HG03442 (cell line): ENCODE measurements around the gene PRDM12.

Source experiments
- ATAC-seq: cut with Tn5 transposase; IDR thresholded peaks from one replicate; pipeline ENCODE4 v1.9.1; 2021; ENCODE audit warnings: mild to moderate bottlenecking, moderate library complexity; ENCODE audit not compliant: unreplicated experiment

Gene PRDM12

DNA sequence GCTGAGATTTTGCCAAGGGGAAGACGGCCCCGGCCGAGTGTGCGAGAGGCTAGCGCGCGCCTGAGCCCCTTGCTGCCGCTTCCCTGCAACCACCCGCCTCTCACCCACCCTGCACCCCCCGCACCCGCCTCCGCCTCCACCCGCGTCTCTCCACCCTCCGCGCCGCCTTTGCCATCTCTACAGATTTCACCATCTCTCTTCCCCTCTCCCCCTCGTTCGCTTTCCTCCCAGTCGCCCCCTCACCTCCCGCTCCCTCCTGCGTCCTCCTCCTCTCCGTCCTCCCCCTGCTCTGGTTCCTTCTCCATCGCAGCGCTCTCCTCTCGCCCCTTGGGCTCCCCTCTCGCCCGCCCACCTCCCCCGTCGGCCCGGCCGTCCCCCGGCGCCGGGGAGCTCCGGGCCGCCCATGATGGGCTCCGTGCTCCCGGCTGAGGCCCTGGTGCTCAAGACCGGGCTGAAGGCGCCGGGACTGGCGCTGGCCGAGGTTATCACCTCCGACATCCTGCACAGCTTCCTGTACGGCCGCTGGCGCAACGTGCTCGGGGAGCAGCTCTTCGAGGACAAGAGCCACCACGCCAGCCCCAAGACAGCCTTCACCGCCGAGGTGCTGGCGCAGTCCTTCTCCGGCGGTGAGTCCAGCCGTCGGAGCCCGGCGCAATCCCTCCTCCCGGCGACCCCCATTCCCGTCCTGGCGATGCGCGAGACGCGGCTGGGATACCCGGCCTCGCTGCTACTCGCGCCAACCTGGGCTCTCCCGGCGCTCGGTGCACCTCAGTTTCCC lies at the start of gene PRDM12:
PRDM12 (plus strand) TSS at position 344 of the 778 bp plus-strand sequence; CDS start at position 404, 60 bp downstream.
- no peak for ATAC-seq

DNA sequence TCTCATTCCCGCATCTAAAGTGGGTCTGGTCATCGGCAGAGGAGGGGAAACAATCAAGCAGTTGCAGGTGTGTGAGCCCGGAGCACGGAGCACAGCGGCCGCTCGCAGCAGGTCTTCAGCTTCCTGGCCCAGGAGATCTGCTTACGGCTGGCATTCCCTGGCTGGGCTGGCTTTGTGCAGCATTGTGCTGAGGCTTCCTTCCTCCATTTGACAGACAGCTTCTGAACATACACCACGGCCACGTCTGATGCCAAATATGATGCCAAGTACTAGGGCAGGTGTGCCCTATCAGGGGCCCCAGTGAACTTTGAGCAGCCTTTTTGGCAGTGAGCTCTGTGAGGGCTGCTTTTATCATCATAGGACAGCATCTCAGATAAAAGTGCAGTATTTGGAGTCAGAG lies 47.9 kb upstream of the PRDM12 start:
- ATAC-seq: no peak

DNA sequence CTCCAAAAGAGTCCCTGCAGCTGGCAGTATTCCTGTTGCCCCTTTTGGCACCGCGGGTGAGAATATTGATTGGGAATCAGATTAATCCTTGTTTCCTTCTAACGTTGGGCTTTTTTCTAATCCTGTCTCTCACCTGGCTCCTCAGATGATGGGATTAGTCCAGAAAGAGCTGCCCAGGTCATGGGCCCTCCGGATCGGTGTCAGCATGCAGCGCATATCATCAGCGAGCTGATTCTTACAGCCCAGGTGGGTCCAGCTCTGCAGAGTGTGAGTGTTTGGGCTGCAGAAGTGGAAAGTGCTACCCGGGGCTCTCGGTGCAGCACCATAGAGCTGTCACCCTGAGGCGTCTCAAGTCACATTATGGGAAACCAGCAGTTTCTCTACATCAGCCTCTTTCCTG lies 40.9 kb upstream of the PRDM12 start:
- ATAC-seq: no peak

DNA sequence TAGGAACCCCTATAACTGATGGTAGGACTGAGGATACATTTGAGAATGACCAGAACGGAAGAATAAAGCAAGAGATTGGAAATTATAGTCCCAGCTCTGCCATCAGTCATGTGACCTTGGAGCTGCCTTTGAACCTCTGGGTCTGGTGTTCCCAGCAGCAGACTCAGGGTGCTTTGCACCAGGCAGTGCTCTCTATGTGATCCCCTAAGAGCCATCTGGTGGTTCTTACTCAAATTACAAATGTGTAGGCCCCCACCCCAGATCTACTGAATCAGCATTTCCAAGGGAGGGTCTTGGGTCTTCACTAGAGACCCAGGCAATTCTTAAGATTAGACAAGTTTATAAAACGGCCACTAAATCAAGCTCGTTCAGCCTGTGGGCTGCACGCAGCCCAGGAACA lies 40.2 kb upstream of the PRDM12 start:
- ATAC-seq: no peak

DNA sequence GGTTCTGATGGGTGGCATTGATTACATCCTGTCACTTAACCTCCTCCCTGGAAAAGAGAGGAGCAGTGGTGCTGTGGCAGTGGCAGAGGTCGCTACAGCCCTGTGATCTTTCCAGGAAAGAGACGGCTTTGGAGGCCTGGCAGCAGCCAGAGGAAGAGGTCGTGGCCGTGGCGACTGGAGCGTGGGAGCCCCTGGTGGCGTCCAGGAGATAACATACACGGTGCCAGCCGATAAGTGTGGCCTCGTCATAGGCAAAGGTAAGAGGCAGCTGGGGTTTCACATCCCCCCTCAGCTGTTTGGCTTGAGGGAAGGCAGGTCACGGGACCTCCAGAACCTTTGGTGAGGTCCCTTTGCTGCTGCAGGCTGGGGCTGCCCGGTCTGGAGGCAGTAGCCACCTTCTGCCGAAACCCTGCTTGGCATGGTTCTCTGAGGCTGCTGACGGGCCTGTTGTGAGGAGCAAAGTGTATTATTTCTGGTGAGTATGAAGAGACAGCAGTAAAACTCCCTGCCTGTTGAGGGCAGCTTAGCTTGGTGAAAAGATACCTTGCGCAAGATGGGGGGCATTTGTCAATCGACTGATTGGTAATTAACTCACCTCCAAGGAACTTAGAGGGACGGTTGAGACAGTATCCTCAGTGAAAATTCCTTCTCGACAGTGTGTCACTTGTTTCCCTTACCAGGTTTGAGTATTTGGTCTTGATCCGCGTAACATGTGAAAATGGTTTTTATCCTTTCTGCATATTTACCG lies 38.0 kb upstream of the PRDM12 start:
- ATAC-seq: no peak

DNA sequence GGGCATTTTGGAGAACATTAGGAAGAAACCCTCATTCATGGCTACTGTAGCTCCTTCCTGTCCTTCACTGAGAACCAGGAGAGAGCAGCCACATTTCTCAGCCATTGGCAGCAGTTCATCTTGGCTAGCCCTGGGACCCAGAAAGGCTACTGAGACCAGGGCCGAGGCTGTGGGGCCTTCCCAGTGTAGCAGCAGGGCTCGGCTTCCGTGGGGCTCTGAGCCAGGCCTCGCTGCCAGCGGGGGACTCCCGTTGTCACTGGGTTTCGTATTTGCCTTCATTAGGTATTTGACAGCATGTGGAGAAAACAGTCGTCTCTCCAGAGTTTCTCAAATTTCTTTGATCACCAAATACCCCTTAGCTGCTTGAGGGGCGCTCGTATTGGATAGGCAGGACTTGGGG lies 37.3 kb upstream of the PRDM12 start:
- ATAC-seq: no peak

DNA sequence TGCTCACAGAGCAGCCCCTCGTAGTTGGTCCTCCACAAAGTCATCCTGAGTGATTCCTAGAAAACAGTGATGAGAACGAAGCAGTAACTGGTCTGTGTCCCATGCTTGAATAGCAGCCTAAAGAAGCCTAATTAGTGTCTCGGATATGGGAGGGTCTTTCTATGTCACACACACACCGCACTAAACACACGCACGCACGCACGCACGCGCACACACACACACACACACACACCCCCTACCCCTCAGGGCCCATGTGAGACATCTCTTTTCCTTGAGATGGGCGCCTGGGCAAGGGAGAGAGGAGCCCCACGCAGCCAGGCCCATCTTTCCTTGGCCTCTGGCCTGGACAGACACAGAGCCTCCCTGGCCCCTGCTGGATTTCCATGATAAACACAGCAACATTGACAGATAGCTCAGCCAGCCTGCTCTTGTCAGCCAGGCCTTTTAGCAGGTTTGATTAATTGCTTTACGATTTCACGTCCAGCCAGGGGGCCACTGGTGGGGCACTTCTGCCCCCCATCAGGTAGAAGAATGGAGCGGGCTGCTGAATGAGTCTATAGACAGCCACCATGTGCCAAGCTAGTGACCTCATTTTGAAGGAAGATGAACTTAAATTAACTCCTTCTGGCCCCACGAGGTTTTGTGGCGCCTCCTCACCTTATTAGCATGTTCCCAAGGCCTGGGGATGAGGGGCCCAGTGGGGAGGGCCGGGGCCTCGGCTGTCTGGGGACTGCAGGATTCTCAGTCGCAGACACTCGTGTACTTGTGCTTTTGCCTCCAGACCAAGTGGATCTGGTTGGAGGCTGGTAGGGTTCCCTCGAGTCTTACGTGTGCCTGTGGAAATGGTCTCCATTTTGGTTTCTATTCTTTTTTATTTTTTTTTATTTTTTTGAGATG lies 36.2 kb upstream of the PRDM12 start:
- no peak for ATAC-seq

DNA sequence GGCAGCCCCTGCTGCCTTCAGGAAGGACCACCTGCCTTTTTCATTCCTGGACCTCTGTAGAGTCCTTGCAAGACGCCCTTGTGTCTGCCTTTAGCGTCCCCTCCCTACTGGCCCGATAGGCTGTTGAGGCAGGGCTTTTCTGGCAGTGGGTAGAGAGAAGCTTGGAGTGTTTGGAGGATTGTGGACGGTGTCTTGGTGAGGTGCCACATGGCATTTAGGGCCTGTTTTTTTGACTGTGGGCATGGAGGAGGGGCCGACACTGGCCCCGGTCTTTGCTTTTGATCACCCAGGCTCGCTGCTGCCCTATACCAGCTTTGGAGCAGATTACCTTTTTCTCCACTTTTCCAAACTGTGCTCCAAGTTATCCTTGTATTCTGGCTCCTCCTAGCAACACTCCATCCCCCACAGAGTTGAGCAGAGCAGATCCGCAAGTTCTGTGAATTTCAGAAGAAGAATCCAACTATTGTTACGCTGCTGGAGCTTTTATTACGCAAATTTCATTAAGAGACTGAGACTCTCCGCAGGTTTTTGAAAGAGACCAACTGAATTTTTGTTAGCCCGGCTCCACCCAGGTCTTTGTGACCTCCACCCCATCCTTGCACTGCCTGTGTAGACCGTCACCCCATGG lies 34.8 kb upstream of the PRDM12 start:
- no peak for ATAC-seq

DNA sequence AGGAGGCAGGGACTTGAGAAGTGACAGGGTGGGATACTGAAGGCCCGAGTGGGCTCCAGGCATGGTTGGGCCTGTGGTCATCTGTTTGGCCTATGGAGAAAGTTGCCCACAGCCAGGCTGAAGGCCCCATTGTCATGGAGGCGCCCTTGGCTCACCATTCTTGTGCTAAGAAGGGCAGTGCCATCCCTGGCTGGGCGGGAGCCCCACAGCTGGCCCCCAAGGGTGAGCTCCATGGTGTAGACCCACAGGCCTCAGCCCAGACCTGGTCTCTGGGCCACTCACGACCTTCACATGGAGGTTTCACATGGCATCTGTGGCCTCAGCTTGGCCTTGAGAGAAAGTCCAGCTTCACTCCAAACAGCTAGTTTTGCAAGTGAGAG lies 34.3 kb upstream of the PRDM12 start:
- no peak for ATAC-seq

DNA sequence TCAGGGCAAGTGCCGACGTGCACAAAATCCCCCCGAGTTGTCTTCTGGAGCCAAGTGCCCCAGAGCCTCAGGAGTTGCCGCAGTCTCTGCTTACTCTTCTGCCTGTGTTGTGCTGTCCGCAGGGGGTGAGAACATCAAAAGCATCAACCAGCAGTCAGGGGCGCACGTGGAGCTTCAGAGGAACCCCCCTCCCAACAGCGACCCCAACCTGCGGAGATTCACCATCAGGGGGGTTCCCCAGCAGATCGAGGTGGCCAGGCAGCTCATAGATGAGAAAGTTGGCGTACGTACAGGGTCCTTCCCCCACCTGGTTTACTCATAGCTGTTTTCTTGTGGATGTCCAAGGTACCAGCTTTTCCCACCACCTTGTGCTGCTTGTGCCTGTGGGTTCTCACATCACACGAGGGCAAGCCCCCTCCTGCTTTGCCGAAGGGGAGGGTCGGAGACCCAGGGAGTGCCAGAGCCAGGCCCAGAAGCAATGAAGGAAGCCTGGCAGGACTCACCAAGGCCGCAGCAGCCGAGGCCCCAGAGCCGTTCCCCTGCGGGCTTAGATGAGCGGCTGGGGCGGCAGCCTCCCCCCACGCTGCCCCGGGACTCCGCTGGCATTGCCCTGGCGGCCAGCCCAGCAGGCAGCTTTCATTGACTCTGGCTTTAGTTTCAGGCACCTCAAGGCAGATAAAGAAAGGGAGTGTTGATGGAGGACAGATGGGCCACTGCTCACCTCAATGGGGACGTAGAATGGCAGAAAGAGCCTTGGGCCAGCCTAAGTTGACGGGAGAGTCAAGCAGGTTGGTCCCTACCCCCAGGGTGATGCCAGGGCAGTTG lies 33.7 kb upstream of the PRDM12 start:
- no peak for ATAC-seq

DNA sequence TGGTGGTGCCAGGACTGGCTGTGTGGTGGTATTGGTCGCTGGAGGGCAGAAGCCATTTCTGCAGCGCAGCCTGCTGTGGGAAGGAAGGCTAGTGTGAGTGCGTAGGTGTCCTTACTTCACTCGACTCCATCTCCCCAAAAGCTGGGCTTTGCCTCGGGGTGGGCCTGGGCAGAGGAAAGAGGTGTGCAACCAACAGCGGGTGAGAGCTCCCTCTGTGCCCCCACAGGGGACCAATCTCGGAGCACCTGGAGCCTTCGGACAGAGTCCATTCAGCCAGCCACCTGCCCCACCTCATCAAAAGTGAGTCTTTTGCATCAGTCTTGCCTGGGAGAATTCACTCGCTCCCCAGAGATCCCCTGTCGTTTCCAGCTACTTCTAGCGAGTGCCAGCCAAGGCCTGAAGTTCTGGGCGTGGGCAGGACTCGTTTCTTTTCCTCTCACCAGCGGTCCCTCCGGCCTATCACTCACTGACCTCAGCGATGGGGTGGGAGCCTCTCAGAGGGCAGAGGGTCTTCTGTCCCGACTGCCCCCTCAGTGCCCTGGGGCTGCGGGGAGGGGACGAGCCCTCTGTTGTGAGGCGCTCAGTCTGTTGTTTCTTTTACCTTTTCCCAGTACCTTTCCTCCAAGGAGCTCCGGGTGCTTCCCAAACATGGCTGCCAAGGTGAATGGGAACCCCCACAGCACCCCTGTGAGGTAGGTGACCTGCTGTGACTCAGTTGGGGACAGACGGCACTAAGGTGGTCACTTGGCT lies 32.9 kb upstream of the PRDM12 start:
- ATAC-seq: no peak

DNA sequence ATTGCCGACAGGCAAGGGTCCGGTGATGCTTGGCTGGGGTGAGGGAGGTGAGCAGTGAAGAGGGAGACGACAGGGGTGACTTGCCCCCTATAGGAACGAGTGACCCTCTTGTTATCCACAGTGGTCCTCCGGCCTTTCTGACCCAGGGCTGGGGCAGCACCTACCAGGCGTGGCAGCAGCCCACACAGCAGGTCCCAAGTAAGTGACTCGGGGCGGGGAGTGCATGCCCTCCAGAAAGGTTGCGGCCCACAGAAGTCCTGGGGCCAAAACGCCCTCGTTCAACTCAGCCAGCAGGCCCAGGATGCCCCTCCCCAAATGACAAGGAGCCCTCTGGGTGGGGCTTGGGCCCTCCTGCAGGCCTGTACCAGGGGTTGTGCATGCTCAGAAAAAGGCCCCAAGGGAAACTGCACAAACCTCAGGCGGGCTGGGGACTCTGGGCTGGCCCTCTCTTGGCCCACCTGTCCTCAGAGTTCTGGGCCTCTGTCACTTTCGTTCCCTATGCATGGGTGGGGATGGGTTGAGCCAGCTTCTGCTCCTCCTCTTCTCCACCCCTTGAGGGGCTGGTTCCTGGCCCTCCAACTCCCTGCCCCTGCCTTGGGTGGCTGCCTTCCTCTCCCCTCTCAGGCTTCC lies 32.2 kb upstream of the PRDM12 start:
- no peak for ATAC-seq

DNA sequence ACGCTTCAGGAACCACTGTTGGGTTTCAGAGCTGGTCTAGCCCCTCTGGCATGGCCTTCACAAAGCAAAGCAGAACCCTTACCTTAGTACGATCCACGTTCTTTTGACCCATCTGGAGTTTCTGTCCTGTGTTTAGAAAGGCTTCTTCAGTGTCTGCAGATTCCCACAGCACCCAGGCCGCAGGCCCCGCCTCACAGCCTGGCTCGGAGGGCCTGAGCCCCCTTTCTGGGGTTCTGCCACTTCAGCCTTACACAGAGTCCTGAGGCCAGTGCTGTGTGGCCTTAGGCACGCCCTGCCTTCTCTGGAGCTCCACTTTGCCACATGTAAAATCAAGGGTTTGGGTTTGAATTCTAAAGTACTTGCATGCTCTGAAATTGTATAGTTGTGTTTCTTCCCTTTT lies 31.6 kb upstream of the PRDM12 start:
- no peak for ATAC-seq

DNA sequence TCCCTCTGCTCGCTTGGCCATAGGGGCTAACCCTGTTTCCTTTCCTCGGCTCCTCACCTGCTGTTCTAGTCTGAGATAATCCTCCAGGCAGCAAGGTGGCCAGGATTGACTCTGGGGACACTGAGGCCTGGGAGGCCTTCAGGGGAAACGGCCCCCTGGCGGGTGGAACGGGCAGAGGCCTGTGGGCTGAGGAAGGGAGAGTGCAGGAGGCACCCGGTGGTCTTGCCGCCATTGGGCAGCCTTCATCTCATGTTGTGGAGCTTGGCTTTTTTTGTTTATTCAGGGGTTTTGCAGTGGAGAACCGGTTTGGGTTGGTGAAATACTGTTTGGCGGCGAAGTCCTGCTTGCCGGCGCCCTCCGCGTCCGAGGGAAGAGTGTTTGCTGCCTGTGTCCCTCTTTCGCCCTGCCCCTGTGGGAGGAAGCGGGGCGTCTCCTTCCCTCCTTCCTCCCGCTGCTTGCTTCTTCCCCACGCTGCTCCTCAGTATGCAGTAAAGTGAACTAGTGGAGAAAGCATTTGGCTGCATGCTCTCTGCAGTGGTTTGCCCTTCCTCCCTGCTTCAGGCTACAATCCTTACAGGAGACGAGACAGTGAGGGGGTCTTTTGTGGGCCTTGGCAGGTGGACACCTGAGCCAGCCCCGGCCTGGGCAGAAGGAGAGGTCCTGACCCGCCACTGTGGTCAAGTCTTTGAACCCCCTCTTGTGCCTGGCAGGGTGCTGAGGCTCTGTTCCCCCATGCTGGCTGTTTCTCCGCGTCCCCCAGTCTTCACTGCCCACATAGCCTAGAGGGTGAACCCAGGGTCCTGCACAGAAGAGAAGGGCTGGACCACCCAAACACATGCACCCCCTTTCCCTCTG lies 30.8 kb upstream of the PRDM12 start:
- no peak for ATAC-seq

DNA sequence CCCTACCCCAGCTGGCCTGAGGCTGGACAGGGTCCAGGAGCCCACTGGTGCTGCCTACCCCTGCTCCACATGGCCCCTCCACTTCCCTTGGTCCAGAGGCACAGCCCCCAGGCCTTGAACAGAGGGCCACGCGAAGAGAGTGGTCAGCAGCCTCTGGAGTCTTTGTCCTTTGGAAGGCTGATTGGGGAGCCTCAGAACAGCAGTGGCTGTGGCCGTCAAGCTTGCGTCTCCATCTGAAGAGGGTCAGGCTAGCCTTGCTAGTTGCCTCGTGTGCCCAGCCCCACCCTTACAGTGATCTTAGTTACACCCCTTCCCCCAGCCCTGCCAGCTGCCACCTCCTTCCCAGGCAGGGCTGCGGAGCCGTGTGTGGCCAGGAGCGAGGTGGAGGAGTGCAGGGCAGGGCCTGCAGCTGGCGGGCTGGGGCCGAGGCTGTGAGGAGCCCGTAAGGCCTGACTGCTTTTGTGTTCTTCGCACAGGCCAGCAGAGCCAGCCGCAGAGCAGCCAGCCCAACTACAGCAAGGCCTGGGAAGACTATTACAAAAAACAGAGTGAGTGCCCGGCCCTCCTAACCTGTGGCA lies 30.1 kb upstream of the PRDM12 start:
- no peak for ATAC-seq

DNA sequence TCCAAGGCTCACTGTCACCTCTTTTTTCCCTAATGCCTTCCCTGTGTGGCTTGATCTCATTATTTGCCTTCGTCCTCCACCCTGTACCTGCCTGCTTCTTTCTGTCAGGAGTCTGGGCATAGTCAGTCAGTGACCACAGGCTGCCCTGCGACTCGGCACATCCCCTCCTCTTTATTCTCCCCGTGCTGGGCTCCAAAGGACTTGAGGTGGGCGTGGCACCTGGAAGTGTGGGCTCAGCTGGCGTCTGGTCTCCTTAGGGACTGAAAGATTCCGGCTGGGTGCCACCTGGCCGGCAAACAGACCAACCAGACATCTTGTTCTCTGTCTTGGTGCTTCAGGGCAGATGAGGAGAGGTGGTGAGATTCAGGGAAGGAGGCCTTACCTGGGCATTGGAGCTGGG lies 29.6 kb upstream of the PRDM12 start:
- no peak for ATAC-seq

DNA sequence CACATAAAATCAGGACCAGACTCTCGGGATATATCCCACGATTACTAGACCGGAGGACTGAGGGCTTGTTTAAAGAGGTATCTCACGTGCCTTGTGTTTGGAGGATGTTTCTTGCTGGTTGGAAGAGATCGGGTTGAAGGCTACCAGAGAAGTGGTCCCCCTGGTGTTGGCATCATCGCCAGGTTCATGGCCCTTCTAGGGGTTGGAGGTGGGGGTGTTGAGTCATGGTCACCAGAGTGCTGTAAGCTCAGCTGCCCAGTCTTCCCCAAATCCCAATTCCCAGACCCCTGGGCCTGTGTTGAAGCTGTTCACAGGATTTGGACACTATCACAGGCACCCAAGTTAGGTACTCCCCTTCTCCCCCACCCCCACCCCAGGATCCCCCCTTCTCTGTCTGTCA lies 29.1 kb upstream of the PRDM12 start:
- no peak for ATAC-seq
